SK-N-SH (cell line): ENCODE measurements around the gene NCAM1. TPM values are rescaled to one million over a fixed set of nuclear protein-coding genes. Genes with fewer than 3 reads are reported as not detected.

Source experiments
- CTCF ChIA-PET: fragments of 300-600, 350-600 bp; formaldehyde crosslinking; extraction: SDS; loops from one replicate; lab custom pipeline; 2021; lab: Yijun Ruan, JAX
- POLR2A ChIA-PET: fragments of 350-600 bp; sonication (Branson Sonifier 250); formaldehyde crosslinking; extraction: SDS; loops from one replicate; lab custom pipeline; 2020; ENCODE audit warnings: antibody characterized with exemption, inconsistent platforms; lab: Yijun Ruan, JAX
- DNase-seq: peaks from one replicate; pipeline ENCODE4 v3.0.0; 2012
- H2AFZ ChIP-seq: fragments of 200-600 bp; sonication (generic); 2 replicates; pipeline ENCODE4 v1.8.1; 2016; ENCODE audit warnings: antibody characterized with exemption, mild to moderate bottlenecking, low read depth
- H3F3A ChIP-seq: fragments of 200-600 bp; sonication (generic); replicated peaks from 2 replicates; pipeline ENCODE3; 2016; ENCODE audit warnings: antibody characterized with exemption, mild to moderate bottlenecking; ENCODE audit not compliant: insufficient read depth
- H3K27ac ChIP-seq, 2 experiments: fragments of 200-500 bp in 1 of 2; fragments of 200-600 bp in 1 of 2; sonication (Bioruptor generic) in 1 of 2; sonication (generic), shearing (Covaris generic) in 1 of 2; 2 replicates each; pipeline versions ENCODE4 v1.5.1 to v1.6.1; 2014 to 2016; ENCODE audit warnings: low read depth in 2 of 2, inconsistent platforms in 1 of 2, low read length in 1 of 2, mild to moderate bottlenecking in 1 of 2, mixed read lengths in 1 of 2
- H3K27me3 ChIP-seq: fragments of 200-600 bp; sonication (generic), shearing (Covaris generic); 2 replicates; pipeline ENCODE4 v1.6.1; 2016; ENCODE audit warnings: mixed run types; ENCODE audit not compliant: insufficient read depth
- H3K36me3 ChIP-seq, 2 experiments: fragments of 200-500 bp in 1 of 2; fragments of 200-600 bp in 1 of 2; sonication (Bioruptor generic) in 1 of 2; sonication (generic) in 1 of 2; replicated peaks in 1 of 2; 2 replicates each; pipeline versions ENCODE3 to v1.5.1; 2014 to 2016; ENCODE audit warnings: low read length in 1 of 2, mild to moderate bottlenecking in 1 of 2; ENCODE audit not compliant: insufficient read depth in 2 of 2, control insufficient read depth in 1 of 2
- H3K4me1 ChIP-seq, 2 experiments: fragments of 200-500 bp in 1 of 2; fragments of 200-600 bp in 1 of 2; sonication (Bioruptor generic) in 1 of 2; sonication (generic), shearing (Covaris generic) in 1 of 2; 2 replicates each; pipeline versions ENCODE4 v1.5.1 to v1.6.1; 2014 to 2016; ENCODE audit warnings: low read depth in 1 of 2, low read length in 1 of 2, mixed run types in 1 of 2; ENCODE audit not compliant: insufficient read depth in 2 of 2, control insufficient read depth in 1 of 2
- H3K4me2 ChIP-seq: fragments of 200-600 bp; sonication (generic), shearing (Covaris generic); 2 replicates; pipeline ENCODE4 v1.6.1; 2017; ENCODE audit warnings: mixed run types
- H3K4me3 ChIP-seq, 2 experiments: fragments of 200-500 bp in 1 of 2; fragments of 200-600 bp in 1 of 2; sonication (Bioruptor generic) in 1 of 2; sonication (generic), shearing (Covaris generic) in 1 of 2; 2 replicates each; pipeline versions ENCODE4 v1.5.1 to v1.8.1; 2014 to 2016; ENCODE audit warnings: low read depth in 2 of 2, inconsistent platforms in 1 of 2, low read length in 1 of 2, mild to moderate bottlenecking in 1 of 2, mixed read lengths in 1 of 2, moderate library complexity in 1 of 2
- H3K79me2 ChIP-seq: fragments of 200-600 bp; sonication (generic); 2 replicates; pipeline ENCODE4 v1.8.1; 2017; ENCODE audit warnings: mild to moderate bottlenecking; ENCODE audit not compliant: insufficient read depth
- H3K9ac ChIP-seq: fragments of 200-600 bp; sonication (generic); 2 replicates; pipeline ENCODE4 v1.6.1; 2017; ENCODE audit warnings: mixed run types
- H3K9me2 ChIP-seq: fragments of 200-600 bp; sonication (generic); 2 replicates; pipeline ENCODE4 v1.6.1; 2017; ENCODE audit warnings: mixed run types
- H3K9me3 ChIP-seq: fragments of 200-600 bp; sonication (generic); 2 replicates; pipeline ENCODE4 v1.6.1; 2017; ENCODE audit warnings: mixed run types, mild to moderate bottlenecking, moderate library complexity
- H4K20me1 ChIP-seq: fragments of 200-600 bp; sonication (generic); 2 replicates; pipeline ENCODE4 v1.6.1; 2017; ENCODE audit warnings: mild to moderate bottlenecking, mixed run types; ENCODE audit not compliant: insufficient read depth
- ELF1 ChIP-seq: IDR thresholded peaks from 2 replicates; pipeline ENCODE4 v1.4.0; 2012
- EP300 ChIP-seq, 2 experiments: IDR thresholded peaks; 2 replicates each; pipeline versions ENCODE4 v1.4.0 to v1.6.1; 2012; ENCODE audit warnings: borderline replicate concordance in 1 of 2, low read depth in 1 of 2, low read length in 1 of 2
- FOSL2 ChIP-seq: IDR thresholded peaks from 2 replicates; pipeline ENCODE4 v1.4.0; 2012; ENCODE audit warnings: low read depth, mild to moderate bottlenecking, moderate library complexity, borderline replicate concordance
- FOXJ3 ChIP-seq: sonication (generic); formaldehyde crosslinking; IDR thresholded peaks from 2 replicates; pipeline ENCODE4 v1.5.1; 2020; ENCODE audit warnings: mild to moderate bottlenecking, missing genetic modification reagents
- GATA2 ChIP-seq: sonication (generic); formaldehyde crosslinking; IDR thresholded peaks from 2 replicates; pipeline ENCODE4 v1.5.0; 2020; ENCODE audit warnings: mild to moderate bottlenecking, missing genetic modification reagents
- JUND ChIP-seq: IDR thresholded peaks from 2 replicates; pipeline ENCODE4 v1.4.0; 2012
- MEF2A ChIP-seq: IDR thresholded peaks from 2 replicates; pipeline ENCODE4 v1.4.0; 2012; ENCODE audit warnings: low read depth, borderline replicate concordance
- MXI1 ChIP-seq: IDR thresholded peaks from 2 replicates; pipeline ENCODE4 v1.6.1; 2012; ENCODE audit warnings: mild to moderate bottlenecking, low read depth, low read length, improper control_type of control experiment
- NRF1 ChIP-seq: IDR thresholded peaks from 2 replicates; pipeline ENCODE4 v1.6.1; 2012; ENCODE audit warnings: low read depth, mild to moderate bottlenecking, low read length
- PBX3 ChIP-seq: IDR thresholded peaks from 2 replicates; pipeline ENCODE4; 2012
- POLR2AphosphoS5 ChIP-seq: IDR thresholded peaks from 2 replicates; pipeline ENCODE4 v1.6.1; 2012; ENCODE audit warnings: low read depth, low read length
- RAD21 ChIP-seq: IDR thresholded peaks from 2 replicates; pipeline ENCODE4 v1.6.1; 2012; ENCODE audit warnings: mild to moderate bottlenecking, low read length
- RCOR1 ChIP-seq: fragments of 150-350 bp; IDR thresholded peaks from 2 replicates; pipeline ENCODE4 v1.6.1; 2017; ENCODE audit warnings: antibody characterized with exemption, low read length
- RFX5 ChIP-seq: IDR thresholded peaks from 2 replicates; pipeline ENCODE4 v1.6.1; 2012; ENCODE audit warnings: mild to moderate bottlenecking, improper control_type of control experiment, low read length
- SIN3A ChIP-seq: IDR thresholded peaks from 2 replicates; pipeline ENCODE4 v1.6.1; 2012; ENCODE audit warnings: low read depth, mild to moderate bottlenecking, low read length, moderate library complexity, borderline replicate concordance
- TEAD4 ChIP-seq: IDR thresholded peaks from 2 replicates; pipeline ENCODE4 v1.4.0; 2012; ENCODE audit warnings: mild to moderate bottlenecking, borderline replicate concordance; ENCODE audit not compliant: insufficient read depth
- USF2 ChIP-seq: fragments of 150-350 bp; IDR thresholded peaks from 2 replicates; pipeline ENCODE4 v1.6.1; 2017; ENCODE audit warnings: antibody characterized with exemption, low read length, low read depth, borderline replicate concordance
- ZBTB33 ChIP-seq: IDR thresholded peaks from 2 replicates; pipeline ENCODE4 v1.4.0; 2012; ENCODE audit warnings: low read depth, borderline replicate concordance
- WGBS: methylation state at CpG from one replicate; pipeline ENCODE4 v1.1.6; 2017; ENCODE audit warnings: low lambda C conversion rate; 5-methylcytosine and 5-hydroxymethylcytosine counted together
- polyA plus RNA-seq, 3 experiments: library from polyadenylated mRNA; depleted of rRNA; stranded (reverse); fragments of >200 nt; gene quantifications; 2 replicates each; pipeline ENCODE4 v1.2.3, GENCODE V29; 2012
- TF ChIP-seq, protein P1 (sequence below): fragments of 150-350 bp; IDR thresholded peaks from 2 replicates; pipeline ENCODE4 v1.6.1; 2016; ENCODE audit warnings: mild to moderate bottlenecking, low read depth, low read length

The NCAM1 gene
- polyA plus RNA-seq, 1 of the 3 experiments (the other 2 are of a cell fraction), result 19.4 TPM

- TF ChIP-seq TEAD4 (no peak), GATA2 (CRISPR knock-in tag) (no peak)
Observed at GRCh38 chr11:113202431-113202830, 241.2 kb downstream of the NCAM1 start (continued).

DNA sequence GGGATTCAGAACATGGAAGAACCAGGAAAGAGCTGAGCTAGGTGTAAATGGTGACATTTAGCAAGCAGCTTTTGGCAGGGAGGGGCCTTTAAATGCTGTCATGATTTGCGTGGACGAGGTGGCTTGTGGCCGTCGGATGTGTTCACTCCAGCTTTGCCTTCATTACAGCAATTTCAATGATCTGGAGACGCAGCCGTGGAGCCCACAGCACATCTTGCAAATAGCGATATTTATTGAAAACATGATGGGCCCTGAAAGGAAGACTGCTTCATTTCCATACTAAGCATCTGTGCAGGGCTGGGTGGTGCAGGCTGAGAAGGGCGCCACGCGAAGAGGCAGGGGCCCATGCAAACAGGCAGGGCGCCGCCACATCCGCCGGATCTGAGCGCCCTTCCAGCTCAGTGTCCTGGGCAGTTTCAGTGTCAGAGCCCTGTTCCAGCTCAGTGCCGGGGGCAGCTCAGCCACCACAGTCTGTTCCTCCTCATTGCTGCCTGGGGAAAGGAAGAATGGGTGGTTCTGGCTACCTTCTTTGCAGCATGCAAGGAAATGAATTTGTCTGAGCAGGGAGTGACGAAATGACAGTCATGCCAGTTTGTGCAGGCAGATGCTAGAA, 242.0 kb downstream of the NCAM1 start:
- H3K27ac ChIP-seq, result peak overlapping the region in 1 of 2 experiments; percentile 93; a peak in 2 of 4 replicates
- CTCF ChIA-PET, result interaction anchor here (0.6 to 2.5 kb wide), 12 partner anchors 11 to 490 kb away, joined by 3 to 10 read pairs (median 3); no protein-coding TSS in a partner anchor
- no peaks in the 10 kb centered on the region for H3K27me3 ChIP-seq
- WGBS, result 76% methylated on average over 13 of the region's 17 CpGs
- POLR2A ChIA-PET, result interaction anchor here (0.8 to 1.6 kb wide), 4 partner anchors 9 to 71 kb away, joined by 3 to 5 read pairs (median 4); no protein-coding TSS in a partner anchor
- H3K4me3 ChIP-seq, result no peak overlapping the region
- no peak overlapping the region for H2AFZ ChIP-seq
- no peaks in the 10 kb centered on the region for H4K20me1 ChIP-seq
- peak; percentile 88 for TF ChIP-seq FOXJ3
- TF ChIP-seq RAD21, result peak; percentile 27; the same call in 1 of the 2 replicates
- no peak for TF ChIP-seq NRF1
- peak in 1 of 2 experiments; percentile 75; a peak in 1 of 4 replicates for TF ChIP-seq EP300 (IDR thresholded peaks at IDR 0.05; ENCODE audit: borderline replicate concordance in 1 of 2, low read depth in 1 of 2, low read length in 1 of 2)
- no peak for TF ChIP-seq ELF1
- 0 out of 2 replicates have a peak, but pooled peaks have one; percentile 13 for TF ChIP-seq MXI1
- TF ChIP-seq FOSL2, result no peak
- peak; percentile 78 for DNase-seq
- H3F3A ChIP-seq, result no peaks in the 10 kb centered on the region
- no peak overlapping the region for H3K4me2 ChIP-seq
- H3K9me2 ChIP-seq, result no peaks in the 10 kb centered on the region
- H3K4me1 ChIP-seq, result peaks cover 0 to 49% of the 10 kb centered on the region in 2 experiments; a peak in 2 of 4 replicates
- no peaks in the 10 kb centered on the region for H3K9me3 ChIP-seq
- H3K9ac ChIP-seq, result no peak overlapping the region
- no peaks in the 10 kb centered on the region for H3K79me2 ChIP-seq
- peaks cover 0 to 23% of the 10 kb centered on the region in 2 experiments for H3K36me3 ChIP-seq

DNA sequence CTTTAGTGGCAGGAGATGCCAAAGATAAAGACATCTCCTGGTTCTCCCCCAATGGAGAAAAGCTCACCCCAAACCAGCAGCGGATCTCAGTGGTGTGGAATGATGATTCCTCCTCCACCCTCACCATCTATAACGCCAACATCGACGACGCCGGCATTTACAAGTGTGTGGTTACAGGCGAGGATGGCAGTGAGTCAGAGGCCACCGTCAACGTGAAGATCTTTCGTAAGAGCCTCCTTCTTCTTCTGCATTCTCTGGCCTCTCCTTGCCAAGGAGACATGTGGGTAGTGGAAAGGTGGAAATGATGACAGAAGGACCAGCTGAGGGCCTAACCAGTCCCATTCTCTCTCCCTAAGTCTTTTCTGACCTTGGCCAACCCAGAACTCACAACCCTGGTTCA, 243.1 kb downstream of the NCAM1 start:
- Histone ChIP-seq H3F3A (no peaks in the 10 kb centered on the region), H3K4me3 (no peak overlapping the region), H3K27me3 (no peaks in the 10 kb centered on the region), H3K4me2 (no peak overlapping the region), H3K4me1 (peaks cover 0 to 50% of the 10 kb centered on the region in 2 experiments; a peak in 2 of 4 replicates), H3K9me2 (no peaks in the 10 kb centered on the region), H3K9ac (no peak overlapping the region), H3K27ac (peak overlapping the region in 1 of 2 experiments; percentile 93; a peak in 2 of 4 replicates), H4K20me1 (no peaks in the 10 kb centered on the region), H3K79me2 (no peaks in the 10 kb centered on the region), H3K9me3 (no peaks in the 10 kb centered on the region), H2AFZ (no peak overlapping the region), H3K36me3 (peaks cover 0 to 29% of the 10 kb centered on the region in 2 experiments)
- ChIA-PET POLR2A (no interaction called here), CTCF (interaction anchor here (1.0 to 1.4 kb wide), 2 partner anchors 85 to 616 kb away, joined by 4 read pairs; no protein-coding TSS in a partner anchor)
- DNase-seq, result no peak
- WGBS, result 95% methylated on average over 10 of the region's 10 CpGs
- TF ChIP-seq RFX5, result no peak
- no peak for TF ChIP-seq SIN3A
- no peak for TF ChIP-seq FOSL2
- no peak for TF ChIP-seq POLR2AphosphoS5
- TF ChIP-seq TEAD4, result no peak
- TF ChIP-seq ZBTB33, result no peak
- no peak for TF ChIP-seq USF2
- TF ChIP-seq PBX3, result no peak
- TF ChIP-seq MEF2A, result no peak
- TF ChIP-seq JUND, result no peak
- TF ChIP-seq, protein P1, sequence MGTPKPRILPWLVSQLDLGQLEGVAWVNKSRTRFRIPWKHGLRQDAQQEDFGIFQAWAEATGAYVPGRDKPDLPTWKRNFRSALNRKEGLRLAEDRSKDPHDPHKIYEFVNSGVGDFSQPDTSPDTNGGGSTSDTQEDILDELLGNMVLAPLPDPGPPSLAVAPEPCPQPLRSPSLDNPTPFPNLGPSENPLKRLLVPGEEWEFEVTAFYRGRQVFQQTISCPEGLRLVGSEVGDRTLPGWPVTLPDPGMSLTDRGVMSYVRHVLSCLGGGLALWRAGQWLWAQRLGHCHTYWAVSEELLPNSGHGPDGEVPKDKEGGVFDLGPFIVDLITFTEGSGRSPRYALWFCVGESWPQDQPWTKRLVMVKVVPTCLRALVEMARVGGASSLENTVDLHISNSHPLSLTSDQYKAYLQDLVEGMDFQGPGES, result no peak
- TF ChIP-seq MXI1, result no peak
- no peak for TF ChIP-seq RCOR1
